HepG2 (cell line): Measurements from ENCODE around the gene PTF1A. TPM values are rescaled to one million over a fixed set of nuclear protein-coding genes. Genes with fewer than 3 reads are reported as not detected.

Source experiments
- ATAC-seq: fragments of 200-7000 bp; cut with Tn5 transposase; 3 replicates; pipeline ENCODE4 v1.9.1; 2020; ENCODE audit warnings: mild to moderate bottlenecking, moderate library complexity
- BruUV-seq: library from RNA; stranded (reverse); fragments of 400-500 nt; replicated peaks from 2 replicates; lab custom pipeline; 2021; lab: Mats Ljungman, UMichigan
- CTCF ChIA-PET: fragments of 300-600 bp; formaldehyde crosslinking; extraction: SDS; loops from one replicate; lab custom pipeline; 2021; ENCODE audit warnings: low total read pairs, inconsistent platforms, low intra/inter-chr PET ratio; lab: Yijun Ruan, JAX
- POLR2A ChIA-PET: fragments of 350-600 bp; sonication (Branson Sonifier 250); formaldehyde crosslinking; loops from one replicate; lab custom pipeline; 2020; ENCODE audit warnings: antibody characterized with exemption, inconsistent platforms; lab: Yijun Ruan, JAX
- DNase-seq: peaks from one replicate; pipeline ENCODE4 v3.0.0-alpha.2; 2015; ENCODE audit warnings: low spot score
- FAIRE-seq: peaks from 3 replicates; lab custom pipeline; 2011; peaks lifted over from hg19 to GRCh38; lab: Jason Lieb, UNC
- H2AFZ ChIP-seq: one replicate; pipeline ENCODE4 v1.6.1; 2011; ENCODE audit warnings: low read length, inconsistent platforms
- H3K27ac ChIP-seq: fragments of 300-600 bp; 3 replicates; pipeline ENCODE4 v1.8.0; 2011; ENCODE audit warnings: mixed run types, mild to moderate bottlenecking, mixed read lengths, low read length, inconsistent platforms; ENCODE audit not compliant: insufficient read depth; ENCODE audit errors: extremely low read length
- H3K27me3 ChIP-seq, 2 experiments: fragments of 200-600 bp in 1 of 2; 2 replicates in 1 of 2; 3 replicates in 1 of 2; pipeline versions ENCODE4 v1.6.0 to v1.8.0; 2011; ENCODE audit warnings: low read length in 2 of 2, mild to moderate bottlenecking in 2 of 2, moderate library complexity in 2 of 2, inconsistent platforms in 1 of 2; ENCODE audit not compliant: insufficient read depth in 2 of 2, control insufficient read depth in 1 of 2
- H3K36me3 ChIP-seq, 2 experiments: fragments of 200-600 bp in 1 of 2; replicated peaks in 1 of 2; 2 replicates in 1 of 2; 3 replicates in 1 of 2; pipeline versions ENCODE4 v1.5.1 to v1.8.0; 2011; ENCODE audit warnings: low read length in 2 of 2, inconsistent platforms in 1 of 2; ENCODE audit not compliant: insufficient read depth in 2 of 2, control insufficient read depth in 1 of 2
- H3K4me1 ChIP-seq: 2 replicates; pipeline ENCODE4 v1.5.1; 2012; ENCODE audit warnings: low read length, inconsistent platforms; ENCODE audit not compliant: insufficient read depth
- H3K4me2 ChIP-seq: 2 replicates; pipeline ENCODE4 v1.6.0; 2011; ENCODE audit warnings: low read depth, low read length, inconsistent platforms
- H3K4me3 ChIP-seq, 3 experiments: fragments of 200-600 bp in 1 of 3; sonication (generic), shearing (Covaris generic) in 1 of 3; replicated peaks in 1 of 3; 2 replicates each; pipeline ENCODE4 v1.5.1; 2011 to 2016; ENCODE audit warnings: low read length in 3 of 3, inconsistent platforms in 2 of 3, low read depth in 2 of 3, mild to moderate bottlenecking in 2 of 3, control low read depth in 1 of 3, mixed read lengths in 1 of 3; ENCODE audit not compliant: insufficient read depth in 1 of 3
- H3K79me2 ChIP-seq: one replicate; pipeline ENCODE4 v1.6.1; 2011; ENCODE audit warnings: low read length, inconsistent platforms; ENCODE audit not compliant: insufficient read depth
- H3K9ac ChIP-seq: 2 replicates; pipeline ENCODE4 v1.6.0; 2011; ENCODE audit warnings: mild to moderate bottlenecking, low read depth, low read length, inconsistent platforms; ENCODE audit not compliant: insufficient read depth
- H3K9me3 ChIP-seq: 2 replicates; pipeline ENCODE4 v1.5.1; 2012; ENCODE audit warnings: mild to moderate bottlenecking, low read length
- H4K20me1 ChIP-seq: 2 replicates; pipeline ENCODE4 v1.6.0; 2011; ENCODE audit warnings: inconsistent platforms, mild to moderate bottlenecking, low read length, moderate library complexity; ENCODE audit not compliant: insufficient read depth
- ARNT2 ChIP-seq: sonication (generic); formaldehyde crosslinking; IDR thresholded peaks from 2 replicates; pipeline ENCODE4 v1.8.0; 2022; ENCODE audit warnings: mild to moderate bottlenecking, low read depth, missing genetic modification reagents, moderate library complexity
- ATRX ChIP-seq: sonication (generic); formaldehyde crosslinking; IDR thresholded peaks from 2 replicates; pipeline ENCODE4 v1.4.0; 2020; ENCODE audit warnings: missing genetic modification reagents, borderline replicate concordance
- FOXO1 ChIP-seq: sonication (generic); formaldehyde crosslinking; IDR thresholded peaks from 2 replicates; pipeline ENCODE4 v1.4.0; 2020; ENCODE audit warnings: missing genetic modification reagents
- NR1H2 ChIP-seq: sonication (generic); formaldehyde crosslinking; IDR thresholded peaks from 2 replicates; pipeline ENCODE4 v1.8.1; 2022; ENCODE audit warnings: low read depth, missing genetic modification reagents, borderline replicate concordance
- SOX6 ChIP-seq, 2 experiments: fragments of 450-650 bp in 1 of 2; sonication (generic) in 1 of 2; formaldehyde crosslinking in 1 of 2; IDR thresholded peaks; 2 replicates each; pipeline versions ENCODE4 v1.4.0 to v1.6.1; 2017 to 2020; ENCODE audit warnings: antibody characterized with exemption in 1 of 2, mild to moderate bottlenecking in 1 of 2, missing genetic modification reagents in 1 of 2
- TBX2 ChIP-seq: sonication (generic); formaldehyde crosslinking; IDR thresholded peaks from 2 replicates; pipeline ENCODE4 v1.5.0; 2020; ENCODE audit warnings: missing genetic modification reagents, mild to moderate bottlenecking, borderline replicate concordance
- TEAD2 ChIP-seq: sonication (generic); formaldehyde crosslinking; IDR thresholded peaks from 2 replicates; pipeline ENCODE4 v1.9.0; 2021; ENCODE audit warnings: missing genetic modification reagents
- ZNF20 ChIP-seq: sonication (generic); formaldehyde crosslinking; IDR thresholded peaks from 2 replicates; pipeline ENCODE4 v1.4.0; 2020; ENCODE audit warnings: mild to moderate bottlenecking, moderate library complexity, missing genetic modification reagents
- ZNF556 ChIP-seq: sonication (generic); formaldehyde crosslinking; IDR thresholded peaks from 2 replicates; pipeline ENCODE4 v1.4.0; 2020; ENCODE audit warnings: mild to moderate bottlenecking, missing genetic modification reagents, borderline replicate concordance
- ZNF724P ChIP-seq: sonication (generic); formaldehyde crosslinking; IDR thresholded peaks from 2 replicates; pipeline ENCODE4 v1.8.0; 2022; ENCODE audit warnings: missing genetic modification reagents, borderline replicate concordance
- ZNF782 ChIP-seq: sonication (generic); formaldehyde crosslinking; IDR thresholded peaks from 2 replicates; pipeline ENCODE4 v1.4.0; 2020; ENCODE audit warnings: missing genetic modification reagents, mild to moderate bottlenecking, borderline replicate concordance
- WGBS: methylation state at CpG from one replicate; pipeline ENCODE4 v1.1.6; 2017; ENCODE audit warnings: low lambda C conversion rate; 5-methylcytosine and 5-hydroxymethylcytosine counted together
- in situ Hi-C: cut with HindIII; loops from 2 replicates; pipeline ENCODE4 v1.10.0; 2017; ENCODE audit warnings: low pct_unique_long_range_greater_than_20kb; ENCODE audit not compliant: extremely low pct_ligation_motif_present
- intact Hi-C: fragments of 100-400 bp; cut with micrococcal nuclease; formaldehyde crosslinking; loops from one replicate; pipeline ENCODE4 v1.10.0; 2022; ENCODE audit not compliant: unreplicated experiment
- polyA plus RNA-seq, 8 experiments: library from polyadenylated mRNA; depleted of rRNA in 3 of 8; stranded (reverse) in 7 of 8; unstranded in 1 of 8; fragments of >200 nt; fragmentation: Illumina TruSeq in 4 of 8; extraction: Trizol in 4 of 8; gene quantifications; 2 replicates each; pipeline versions ENCODE4 v1.2.1 to v1.2.3, GENCODE V29; 2011 to 2016; ENCODE audit warnings: low read depth in 4 of 8, missing spikeins in 1 of 8, mixed read lengths in 1 of 8; ENCODE audit not compliant: insufficient read depth in 1 of 8
- total RNA-seq, 5 experiments: library from RNA; depleted of rRNA; stranded (reverse); fragments of >200 nt; fragmentation: Illumina TruSeq; extraction: Trizol; gene quantifications; 2 replicates each; pipeline ENCODE4 v1.2.3, GENCODE V29; 2016; ENCODE audit warnings: low read depth in 1 of 5
- TF ChIP-seq, protein P1 (sequence below): sonication (generic); formaldehyde crosslinking; conservative IDR thresholded peaks from 2 replicates; pipeline ENCODE4 v1.8.0; 2022; ENCODE audit warnings: missing genetic modification reagents
- TF ChIP-seq, protein P2 (sequence below): sonication (generic); formaldehyde crosslinking; IDR thresholded peaks from 2 replicates; pipeline ENCODE4 v1.4.0; 2020; ENCODE audit warnings: missing genetic modification reagents, low read depth, mild to moderate bottlenecking, borderline replicate concordance

The PTF1A gene
- total and polyA plus RNA-seq, 2 of the 13 experiments (the other 11 are each of a cell fraction or from before 2014, with no cell fraction given), result not detected

DNA sequence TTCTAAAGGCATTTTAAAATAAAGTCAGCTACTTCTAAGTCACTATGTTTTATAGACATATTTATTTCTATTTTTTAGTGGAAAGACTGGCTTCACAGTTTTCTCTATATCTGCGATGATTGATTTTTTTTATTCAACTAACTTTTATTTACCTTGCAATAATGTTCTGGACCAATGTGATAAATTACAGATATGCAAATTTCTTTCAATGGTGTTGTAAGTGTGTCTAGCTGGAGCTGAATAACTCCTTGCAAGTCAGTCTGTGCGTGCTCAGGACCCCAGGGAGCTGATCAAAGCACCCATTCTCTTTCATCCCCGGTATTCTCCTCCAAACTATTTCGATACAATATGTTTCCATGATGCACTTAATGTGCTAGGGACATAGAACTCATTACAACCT, 9.7 kb downstream of the PTF1A start (continued):
- TF ChIP-seq, protein P1, sequence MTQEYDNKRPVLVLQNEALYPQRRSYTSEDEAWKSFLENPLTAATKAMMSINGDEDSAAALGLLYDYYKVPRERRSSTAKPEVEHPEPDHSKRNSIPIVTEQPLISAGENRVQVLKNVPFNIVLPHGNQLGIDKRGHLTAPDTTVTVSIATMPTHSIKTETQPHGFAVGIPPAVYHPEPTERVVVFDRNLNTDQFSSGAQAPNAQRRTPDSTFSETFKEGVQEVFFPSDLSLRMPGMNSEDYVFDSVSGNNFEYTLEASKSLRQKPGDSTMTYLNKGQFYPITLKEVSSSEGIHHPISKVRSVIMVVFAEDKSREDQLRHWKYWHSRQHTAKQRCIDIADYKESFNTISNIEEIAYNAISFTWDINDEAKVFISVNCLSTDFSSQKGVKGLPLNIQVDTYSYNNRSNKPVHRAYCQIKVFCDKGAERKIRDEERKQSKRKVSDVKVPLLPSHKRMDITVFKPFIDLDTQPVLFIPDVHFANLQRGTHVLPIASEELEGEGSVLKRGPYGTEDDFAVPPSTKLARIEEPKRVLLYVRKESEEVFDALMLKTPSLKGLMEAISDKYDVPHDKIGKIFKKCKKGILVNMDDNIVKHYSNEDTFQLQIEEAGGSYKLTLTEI (CRISPR knock-in tag), result no peak

DNA sequence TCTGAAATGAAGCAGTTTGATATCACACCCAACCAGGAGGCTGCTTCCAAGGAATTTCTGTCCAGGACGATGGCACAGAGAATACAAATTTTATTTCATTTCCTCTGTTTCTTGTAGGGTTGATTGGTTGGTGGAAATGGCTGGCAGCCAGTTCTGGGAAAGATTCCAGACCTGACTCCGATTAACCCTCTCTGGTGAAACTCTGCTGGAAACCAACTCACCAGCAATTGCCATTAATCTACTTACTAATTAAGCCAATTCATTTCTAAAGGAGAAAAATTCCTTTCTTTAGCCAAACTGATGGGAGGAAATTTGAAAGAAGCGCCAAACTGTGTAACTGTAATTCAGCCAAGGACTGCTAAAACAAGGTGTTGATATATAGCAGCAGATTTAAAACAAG, 10.7 kb downstream of the PTF1A start:
- no peak for DNase-seq
- no TSS peak for BruUV-seq
- in situ Hi-C loops, result no loop called here
- H3K4me3 ChIP-seq, result no peak overlapping the region
- WGBS, result 0% methylated on average over 3 of the region's 3 CpGs
- peaks cover 1 to 60% of the 10 kb centered on the region in 2 experiments; a peak in 4 of 5 replicates for H3K27me3 ChIP-seq
- H3K4me1 ChIP-seq, result peaks cover 17% of the 10 kb centered on the region
- H3K79me2 ChIP-seq, result no peaks in the 10 kb centered on the region
- H2AFZ ChIP-seq, result no peak overlapping the region
- no peaks in the 10 kb centered on the region for H3K9me3 ChIP-seq
- no peaks in the 10 kb centered on the region for H3K36me3 ChIP-seq
- H3K9ac ChIP-seq, result no peak overlapping the region
- intact Hi-C loops, result no loop called here
- no peak for FAIRE-seq
- no peak overlapping the region for H3K27ac ChIP-seq
- no peaks in the 10 kb centered on the region for H4K20me1 ChIP-seq
- H3K4me2 ChIP-seq, result no peak overlapping the region
- CTCF ChIA-PET, result no interaction called here
- POLR2A ChIA-PET, result no interaction called here
- no peak for ATAC-seq
- TF ChIP-seq ZNF782 (CRISPR knock-in tag), result no peak
- TF ChIP-seq ATRX (CRISPR knock-in tag), result no peak
- no peak for TF ChIP-seq ZNF20 (CRISPR knock-in tag)
- TF ChIP-seq TEAD2, result no peak
- no peak for TF ChIP-seq FOXO1
- TF ChIP-seq, protein P2, sequence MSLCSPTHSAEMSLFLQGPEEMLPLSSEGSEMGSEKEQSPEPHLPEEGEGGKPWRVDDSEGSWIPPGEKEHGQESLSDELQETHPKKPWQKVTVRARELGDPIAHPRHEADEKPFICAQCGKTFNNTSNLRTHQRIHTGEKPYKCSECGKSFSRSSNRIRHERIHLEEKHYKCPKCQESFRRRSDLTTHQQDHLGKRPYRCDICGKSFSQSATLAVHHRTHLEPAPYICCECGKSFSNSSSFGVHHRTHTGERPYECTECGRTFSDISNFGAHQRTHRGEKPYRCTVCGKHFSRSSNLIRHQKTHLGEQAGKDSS (CRISPR knock-in tag), result no peak
- TF ChIP-seq SOX6 (IDR thresholded peaks at IDR 0.05), result no peak
- TF ChIP-seq SOX6 (CRISPR knock-in tag; IDR thresholded peaks at IDR 0.05), result no peak
- TF ChIP-seq ZNF556 (CRISPR knock-in tag), result no peak
- no peak for TF ChIP-seq NR1H2 (CRISPR knock-in tag)
- TF ChIP-seq TBX2, result no peak
- TF ChIP-seq ARNT2 (CRISPR knock-in tag), result no peak
- no peak for TF ChIP-seq ZNF724P (CRISPR knock-in tag)
